Activated CD4-positive, alpha-beta memory T cell treated with anti-CD3 and anti-CD28 coated beads for 36 hours (primary cell): Measurements from ENCODE around the gene CAMTA1. TPM values are rescaled to one million over a fixed set of nuclear protein-coding genes. Genes with fewer than 3 reads are reported as not detected.

Experiments used
- CTCF ChIA-PET: fragments of 350-600 bp; sonication (Branson Sonifier 250); formaldehyde crosslinking; loops from one replicate; lab custom pipeline; 2021; ENCODE audit warnings: antibody characterized with exemption, inconsistent platforms; lab: Charles Lee
- POLR2A ChIA-PET: fragments of 350-600 bp; sonication (Branson Sonifier 250); formaldehyde crosslinking; loops from one replicate; lab custom pipeline; 2021; ENCODE audit warnings: antibody characterized with exemption; lab: Charles Lee
- DNase-seq: peaks from one replicate; pipeline ENCODE4 v3.0.0-alpha.2; 2020
- H3K27ac Mint-ChIP-seq: one replicate; pipeline ENCODE4 v1.8.0; 2021; ENCODE audit warnings: mixed read lengths
- H3K27me3 Mint-ChIP-seq: one replicate; pipeline ENCODE4 v1.8.0; 2021; ENCODE audit warnings: mixed read lengths
- H3K36me3 Mint-ChIP-seq: one replicate; pipeline ENCODE4 v1.8.0; 2021; ENCODE audit warnings: mixed read lengths
- H3K4me1 Mint-ChIP-seq: one replicate; pipeline ENCODE4 v1.8.0; 2021; ENCODE audit warnings: low read depth, mixed read lengths
- H3K4me3 Mint-ChIP-seq: one replicate; pipeline ENCODE4 v1.8.0; 2021; ENCODE audit warnings: mild to moderate bottlenecking, mixed read lengths
- H3K9me3 Mint-ChIP-seq: one replicate; pipeline ENCODE4 v1.8.0; 2021; ENCODE audit warnings: mixed read lengths
- intact Hi-C: fragments of 100-400 bp; cut with micrococcal nuclease; formaldehyde crosslinking; loops from one replicate; pipeline ENCODE4 v1.15.1; 2023
- total RNA-seq, 2 experiments: library from RNA; stranded (reverse); gene quantifications; one replicate each; pipeline ENCODE4 v1.2.3, GENCODE V29; 2021

CAMTA1 gene
- total RNA-seq, 2 experiments from 2014 or later: 64.7 to 68.9 TPM

DNA sequence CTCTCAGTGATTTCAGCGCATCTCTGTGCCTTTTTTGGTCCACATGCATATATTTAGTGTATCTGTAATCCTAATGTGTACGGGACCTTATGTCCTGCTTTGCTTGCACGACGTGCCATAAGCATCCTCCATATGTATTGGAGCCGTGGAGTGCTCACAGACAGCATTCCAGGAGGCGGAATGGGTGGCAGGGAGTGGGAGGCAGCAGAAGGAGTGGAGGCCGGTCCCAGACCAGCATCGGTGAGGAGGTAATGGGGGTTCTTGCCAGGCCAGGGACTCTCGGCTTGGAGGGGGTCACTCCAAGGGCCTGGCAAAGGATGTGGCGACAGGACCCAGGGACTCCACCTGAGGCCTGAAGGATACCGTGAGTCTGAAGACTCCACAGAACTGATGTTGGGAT, 185.0 kb downstream of the CAMTA1 start:
- no peak overlapping the region for H3K27ac Mint-ChIP-seq
- no peak overlapping the region for H3K4me3 Mint-ChIP-seq
- intact Hi-C loops: no loop called here
- H3K36me3 Mint-ChIP-seq: no peaks in the 10 kb centered on the region
- ChIA-PET POLR2A (no interaction called here), CTCF (no interaction called here)
- no peaks in the 10 kb centered on the region for H3K9me3 Mint-ChIP-seq
- DNase-seq: no peak
- peaks cover 35% of the 10 kb centered on the region for H3K27me3 Mint-ChIP-seq
- peaks cover 12% of the 10 kb centered on the region for H3K4me1 Mint-ChIP-seq

DNA sequence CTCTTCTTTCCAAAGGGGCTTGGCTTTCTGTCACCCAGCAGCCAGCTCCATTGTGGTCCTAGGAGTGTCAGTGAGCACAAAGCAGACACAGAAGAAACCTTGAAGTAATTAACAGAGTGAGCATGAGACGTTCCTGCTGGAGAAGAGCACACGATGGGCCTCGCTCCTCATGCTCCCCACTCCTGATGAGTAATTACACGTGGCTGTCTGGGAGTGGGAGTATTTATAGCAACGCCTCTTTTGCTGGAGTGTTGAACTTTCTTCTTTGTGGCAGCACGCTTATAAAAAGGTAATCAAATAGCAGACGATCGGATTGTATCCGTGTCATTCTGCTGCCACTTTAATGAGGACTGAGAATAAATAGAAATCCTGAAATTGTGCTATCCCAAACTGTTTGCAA, 185.8 kb downstream of the CAMTA1 start:
- intact Hi-C loops: no loop called here
- Mint-ChIP-seq H3K27ac (no peak overlapping the region), H3K4me1 (peaks cover 12% of the 10 kb centered on the region), H3K4me3 (no peak overlapping the region), H3K36me3 (no peaks in the 10 kb centered on the region), H3K9me3 (no peaks in the 10 kb centered on the region), H3K27me3 (peaks cover 28% of the 10 kb centered on the region)
- CTCF ChIA-PET: no interaction called here
- DNase-seq: no peak
- POLR2A ChIA-PET: no interaction called here

GRCh38 chr1:6971699-6972098, 186.4 kb downstream of the CAMTA1 start:
- POLR2A ChIA-PET: no interaction called here
- Mint-ChIP-seq H3K4me3 (no peak overlapping the region), H3K36me3 (no peaks in the 10 kb centered on the region), H3K9me3 (no peaks in the 10 kb centered on the region), H3K4me1 (peaks cover 12% of the 10 kb centered on the region), H3K27ac (no peak overlapping the region), H3K27me3 (peaks cover 24% of the 10 kb centered on the region)
- intact Hi-C loops: no loop called here
- no peak for DNase-seq
- CTCF ChIA-PET: no interaction called here

DNA sequence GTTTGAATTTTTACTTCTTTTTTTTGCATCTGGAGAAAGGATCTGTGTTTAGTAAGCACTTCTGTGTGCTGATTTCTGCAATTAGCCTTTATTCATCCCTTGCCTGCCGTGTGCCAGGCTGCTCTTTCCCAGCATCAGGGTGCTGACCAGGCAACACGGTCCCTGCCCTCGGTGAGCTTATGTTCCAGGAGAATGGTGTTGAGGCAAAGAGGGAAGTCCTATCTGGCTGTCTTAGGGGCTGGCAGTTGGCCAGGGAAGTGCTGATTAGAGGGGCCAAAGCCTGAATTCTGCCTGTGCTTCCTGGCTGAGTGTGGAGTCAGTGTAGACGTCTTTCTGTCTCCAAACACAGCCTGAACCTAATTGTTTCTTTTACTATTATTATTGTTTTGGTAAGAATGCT, 187.1 kb downstream of the CAMTA1 start:
- Mint-ChIP-seq H3K4me1 (peaks cover 12% of the 10 kb centered on the region), H3K4me3 (no peak overlapping the region), H3K9me3 (no peaks in the 10 kb centered on the region), H3K27ac (no peak overlapping the region), H3K36me3 (no peaks in the 10 kb centered on the region), H3K27me3 (peaks cover 23% of the 10 kb centered on the region)
- CTCF ChIA-PET: no interaction called here
- intact Hi-C loops: no loop called here
- POLR2A ChIA-PET: no interaction called here
- no peak for DNase-seq

GRCh38 chr1:6975331-6976043, 190.2 kb downstream of the CAMTA1 start:
- CTCF ChIA-PET: no interaction called here
- Mint-ChIP-seq H3K4me1 (no peaks in the 10 kb centered on the region), H3K27ac (no peak overlapping the region), H3K4me3 (no peak overlapping the region), H3K36me3 (no peaks in the 10 kb centered on the region), H3K27me3 (no peaks in the 10 kb centered on the region), H3K9me3 (no peaks in the 10 kb centered on the region)
- intact Hi-C loops: no loop called here
- POLR2A ChIA-PET: no interaction called here
- no peak for DNase-seq

DNA sequence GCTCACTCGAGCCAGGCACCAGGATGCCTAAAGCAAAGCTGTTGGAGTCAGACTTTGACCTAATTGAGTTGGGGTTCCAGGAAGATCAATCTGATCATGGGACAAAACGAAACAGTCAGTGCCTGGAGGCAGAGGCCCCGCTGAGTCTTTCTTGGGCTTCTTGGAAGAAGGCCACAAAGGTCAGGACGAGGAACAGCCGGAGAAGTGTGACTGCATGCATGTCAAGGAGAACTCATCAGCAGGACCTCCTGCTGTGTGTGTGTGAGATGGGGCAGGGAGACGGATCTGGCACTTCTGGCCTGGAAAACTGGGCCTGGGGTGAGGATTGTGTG, 190.8 kb downstream of the CAMTA1 start:
- ChIA-PET CTCF (no interaction called here), POLR2A (no interaction called here)
- H3K27me3 Mint-ChIP-seq: no peaks in the 10 kb centered on the region
- no peak overlapping the region for H3K27ac Mint-ChIP-seq
- intact Hi-C loops: no loop called here
- no peak overlapping the region for H3K4me3 Mint-ChIP-seq
- peaks cover 3% of the 10 kb centered on the region for H3K9me3 Mint-ChIP-seq
- H3K4me1 Mint-ChIP-seq: no peaks in the 10 kb centered on the region
- no peak for DNase-seq
- no peaks in the 10 kb centered on the region for H3K36me3 Mint-ChIP-seq

DNA sequence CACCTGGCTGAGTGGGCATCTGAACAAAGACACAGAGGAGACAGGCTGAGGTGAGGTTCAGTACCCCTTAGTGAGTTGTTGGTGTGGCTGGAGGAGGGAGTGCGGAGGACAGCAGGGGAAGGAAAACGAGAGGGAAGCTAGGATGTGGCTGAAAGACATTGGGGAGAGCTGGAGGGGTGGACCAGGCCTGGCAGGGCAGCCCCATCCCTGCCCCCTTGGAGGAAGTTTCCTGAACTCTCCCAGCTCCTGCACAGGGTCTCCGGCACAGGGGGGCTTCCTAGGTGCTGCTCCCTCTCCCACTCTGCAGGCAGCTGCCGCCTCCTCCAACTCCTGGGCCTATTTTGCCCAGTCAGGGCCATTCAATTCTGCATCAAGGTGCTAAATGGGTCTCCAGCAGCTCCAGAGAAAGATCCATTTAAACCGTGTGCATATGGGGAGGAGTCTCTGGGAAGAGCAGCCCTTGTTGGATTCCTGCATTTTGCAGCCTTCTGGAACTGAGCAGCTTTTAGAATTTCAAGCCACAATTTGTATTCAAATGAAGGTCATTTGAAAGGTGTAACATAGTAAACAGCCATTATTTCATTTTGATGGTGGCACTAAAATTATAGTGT, 193.9 kb downstream of the CAMTA1 start:
- ChIA-PET POLR2A (no interaction called here), CTCF (no interaction called here)
- DNase-seq: no peak
- Mint-ChIP-seq H3K27ac (no peak overlapping the region), H3K4me1 (no peaks in the 10 kb centered on the region), H3K4me3 (no peak overlapping the region), H3K36me3 (no peaks in the 10 kb centered on the region), H3K27me3 (peaks cover 2% of the 10 kb centered on the region), H3K9me3 (peaks cover 3% of the 10 kb centered on the region)
- intact Hi-C loops: no loop called here

GRCh38 chr1:6981595-6981994, 196.3 kb downstream of the CAMTA1 start:
- Mint-ChIP-seq H3K9me3 (peaks cover 3% of the 10 kb centered on the region), H3K36me3 (no peaks in the 10 kb centered on the region), H3K4me1 (no peaks in the 10 kb centered on the region), H3K27me3 (peaks cover 6% of the 10 kb centered on the region), H3K4me3 (no peak overlapping the region), H3K27ac (no peak overlapping the region)
- intact Hi-C loops: no loop called here
- no peak for DNase-seq
- ChIA-PET CTCF (interaction anchor here (1.4 kb wide), 1 partner anchor 262 kb away, joined by 3 read pairs; no protein-coding TSS in a partner anchor), POLR2A (no interaction called here)

DNA sequence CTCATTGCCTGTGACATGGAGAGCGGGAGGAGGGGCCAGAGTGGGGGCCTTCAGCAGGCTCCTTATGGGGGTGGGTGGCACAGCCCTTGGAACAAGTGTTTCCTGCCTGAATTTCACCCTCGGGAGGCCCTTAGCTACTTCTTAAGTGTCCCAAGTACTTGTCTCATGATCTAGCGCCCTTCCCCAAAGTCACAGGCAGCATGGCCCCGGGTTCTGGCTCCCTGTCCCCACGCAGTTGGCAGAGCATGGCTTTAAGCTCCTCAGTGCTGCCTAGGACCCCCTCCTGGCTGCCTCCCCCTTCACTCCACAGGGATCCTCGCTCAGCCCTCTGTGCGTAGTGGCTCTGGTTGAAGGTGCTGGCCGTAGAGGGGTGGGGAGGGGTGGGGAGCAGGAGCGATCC, 197.2 kb downstream of the CAMTA1 start:
- H3K4me1 Mint-ChIP-seq: no peaks in the 10 kb centered on the region
- intact Hi-C loops: no loop called here
- POLR2A ChIA-PET: no interaction called here
- H3K36me3 Mint-ChIP-seq: no peaks in the 10 kb centered on the region
- CTCF ChIA-PET: interaction anchor here (1.4 kb wide), 1 partner anchor 263 kb away, joined by 3 read pairs; no protein-coding TSS in a partner anchor
- DNase-seq: no peak
- peaks cover 6% of the 10 kb centered on the region for H3K27me3 Mint-ChIP-seq
- H3K9me3 Mint-ChIP-seq: peaks cover 3% of the 10 kb centered on the region
- H3K27ac Mint-ChIP-seq: no peak overlapping the region
- H3K4me3 Mint-ChIP-seq: no peak overlapping the region

DNA sequence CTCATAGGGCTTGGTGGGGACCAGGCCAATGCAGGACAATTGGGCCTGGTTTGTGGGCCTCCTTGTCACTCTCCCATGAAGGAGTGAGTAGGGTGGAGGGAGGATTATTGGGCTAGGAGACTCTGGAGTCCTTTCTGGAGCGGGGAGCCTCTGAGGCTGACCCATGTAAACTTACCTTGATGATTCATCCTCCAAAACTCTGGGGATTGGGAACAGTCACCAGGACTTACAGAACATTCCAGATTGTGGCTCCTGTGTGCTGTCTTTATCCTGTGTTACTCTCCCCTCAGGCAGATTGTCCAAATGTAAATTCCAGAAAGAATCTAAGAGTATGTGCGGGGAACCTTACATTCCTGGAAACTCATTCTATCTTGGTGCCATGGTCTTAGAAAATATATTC, 197.6 kb downstream of the CAMTA1 start:
- H3K4me3 Mint-ChIP-seq: no peak overlapping the region
- POLR2A ChIA-PET: no interaction called here
- H3K27ac Mint-ChIP-seq: no peak overlapping the region
- no peaks in the 10 kb centered on the region for H3K36me3 Mint-ChIP-seq
- intact Hi-C loops: no loop called here
- peaks cover 3% of the 10 kb centered on the region for H3K9me3 Mint-ChIP-seq
- no peak for DNase-seq
- H3K4me1 Mint-ChIP-seq: no peaks in the 10 kb centered on the region
- CTCF ChIA-PET: interaction anchor here (1.4 kb wide), 1 partner anchor 263 kb away, joined by 3 read pairs; no protein-coding TSS in a partner anchor
- H3K27me3 Mint-ChIP-seq: peaks cover 7% of the 10 kb centered on the region

DNA sequence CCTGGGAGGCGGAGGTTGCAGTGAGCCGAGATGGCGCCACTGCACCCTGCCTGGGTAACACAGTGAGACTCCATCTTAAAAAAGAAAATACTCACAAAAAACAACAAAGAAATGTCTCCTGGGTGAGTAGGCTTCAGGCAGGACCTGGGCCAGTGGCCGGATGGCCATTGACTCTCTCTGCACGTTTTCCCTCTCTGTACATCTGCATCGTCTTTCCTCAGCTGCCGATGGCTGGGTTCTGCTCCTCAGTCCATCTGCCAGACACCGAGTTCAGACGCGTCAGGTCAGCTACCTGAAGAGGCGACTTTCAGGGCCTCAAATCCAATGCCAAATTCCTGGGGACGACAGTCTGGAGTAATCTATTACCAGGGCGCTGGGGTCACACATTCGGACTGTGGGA, 199.3 kb downstream of the CAMTA1 start:
- peaks cover 3% of the 10 kb centered on the region for H3K9me3 Mint-ChIP-seq
- ChIA-PET CTCF (no interaction called here), POLR2A (no interaction called here)
- intact Hi-C loops: no loop called here
- DNase-seq: no peak
- no peaks in the 10 kb centered on the region for H3K4me1 Mint-ChIP-seq
- H3K36me3 Mint-ChIP-seq: no peaks in the 10 kb centered on the region
- no peak overlapping the region for H3K4me3 Mint-ChIP-seq
- H3K27ac Mint-ChIP-seq: no peak overlapping the region
- peaks cover 10% of the 10 kb centered on the region for H3K27me3 Mint-ChIP-seq

DNA sequence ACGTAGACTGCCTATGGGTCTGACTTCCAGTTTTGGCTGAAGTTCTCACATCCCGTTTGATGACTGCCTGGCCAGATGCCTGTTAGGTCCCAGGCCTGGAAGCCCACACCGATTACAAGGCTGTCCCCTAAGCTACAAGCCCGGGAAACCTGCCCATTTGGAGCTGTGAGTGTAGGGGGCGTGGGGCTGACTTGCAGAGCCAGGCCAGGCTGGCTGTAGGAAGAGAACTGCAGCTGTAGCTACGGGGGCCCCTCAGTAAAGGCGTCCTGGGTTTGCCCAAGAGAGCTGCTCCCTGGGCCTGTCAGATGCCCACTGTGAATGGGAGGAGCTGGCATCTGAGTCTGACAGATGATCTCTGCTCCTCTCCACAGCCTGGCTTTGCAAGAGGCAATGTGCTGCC, 199.7 kb downstream of the CAMTA1 start:
- intact Hi-C loops: no loop called here
- H3K4me1 Mint-ChIP-seq: no peaks in the 10 kb centered on the region
- ChIA-PET CTCF (no interaction called here), POLR2A (no interaction called here)
- no peaks in the 10 kb centered on the region for H3K36me3 Mint-ChIP-seq
- no peak overlapping the region for H3K4me3 Mint-ChIP-seq
- H3K27ac Mint-ChIP-seq: no peak overlapping the region
- no peak for DNase-seq
- H3K9me3 Mint-ChIP-seq: peaks cover 3% of the 10 kb centered on the region
- peaks cover 10% of the 10 kb centered on the region for H3K27me3 Mint-ChIP-seq
